ENCODE results near the gene SLC25A13. TPM values are rescaled to one million over a fixed set of nuclear protein-coding genes. Genes with fewer than 3 reads are reported as not detected.

The SLC25A13 gene
- polyA plus RNA-seq, 1 of the 3 experiments (the other 2 are of a cell fraction), result 16.0 TPM

GRCh38 chr7:96122746-96123145 lies 199.2 kb downstream of the SLC25A13 start:
- Histone ChIP-seq H3K9me2 (no peaks in the 10 kb centered on the region), H3K9me3 (no peaks in the 10 kb centered on the region), H3K9ac (no peak overlapping the region), H2AFZ (ENCODE audit: low read depth) (no peak overlapping the region), H4K20me1 (ENCODE audit: insufficient read depth) (no peaks in the 10 kb centered on the region), H3K4me2 (no peak overlapping the region), H3F3A (replicated peaks; ENCODE audit: insufficient read depth) (no peaks in the 10 kb centered on the region), H3K27me3 (ENCODE audit: insufficient read depth) (no peaks in the 10 kb centered on the region), H3K4me1 (ENCODE audit: control insufficient read depth in 1 of 2, insufficient read depth in 2 of 2, low read depth in 1 of 2, low read length in 1 of 2) (peaks cover 5 to 20% of the 10 kb centered on the region in 2 experiments; a peak in 3 of 4 replicates), H3K79me2 (ENCODE audit: insufficient read depth) (no peaks in the 10 kb centered on the region), H3K36me3 (replicated peaks in 1 of 2; ENCODE audit: control insufficient read depth in 1 of 2, insufficient read depth in 2 of 2, low read length in 1 of 2) (peaks cover 29 to 45% of the 10 kb centered on the region in 2 experiments), H3K27ac (ENCODE audit: low read depth in 2 of 2, low read length in 1 of 2) (no peak overlapping the region), H3K4me3 (ENCODE audit: low read depth in 2 of 2, low read length in 1 of 2) (no peak overlapping the region)
- TF ChIP-seq ZBTB33 (IDR thresholded peaks at IDR 0.05; ENCODE audit: borderline replicate concordance, low read depth), result no peak
- no peak for TF ChIP-seq EP300 (IDR thresholded peaks at IDR 0.05; ENCODE audit: borderline replicate concordance in 1 of 2, low read depth in 1 of 2, low read length in 1 of 2)
- TF ChIP-seq GABPA (IDR thresholded peaks at IDR 0.05; ENCODE audit: low read depth), result no peak
- no peak for TF ChIP-seq TEAD4 (IDR thresholded peaks at IDR 0.05; ENCODE audit: borderline replicate concordance, insufficient read depth)
- TF ChIP-seq CHD2 (IDR thresholded peaks at IDR 0.05; ENCODE audit: low read length, partially characterized antibody), result no peak
- TF ChIP-seq MEF2A (IDR thresholded peaks at IDR 0.05; ENCODE audit: borderline replicate concordance, low read depth), result no peak
- TF ChIP-seq JUND (IDR thresholded peaks at IDR 0.05), result no peak
- TF ChIP-seq TAF1 (IDR thresholded peaks at IDR 0.05; ENCODE audit: borderline replicate concordance, low read depth, low read length), result no peak
- TF ChIP-seq FOXJ3 (CRISPR knock-in tag; IDR thresholded peaks at IDR 0.05), result no peak
- TF ChIP-seq FOXM1 (IDR thresholded peaks at IDR 0.05; ENCODE audit: low read depth), result no peak
- no peak for TF ChIP-seq FOSL2 (IDR thresholded peaks at IDR 0.05; ENCODE audit: borderline replicate concordance, low read depth)
- TF ChIP-seq, protein P1, sequence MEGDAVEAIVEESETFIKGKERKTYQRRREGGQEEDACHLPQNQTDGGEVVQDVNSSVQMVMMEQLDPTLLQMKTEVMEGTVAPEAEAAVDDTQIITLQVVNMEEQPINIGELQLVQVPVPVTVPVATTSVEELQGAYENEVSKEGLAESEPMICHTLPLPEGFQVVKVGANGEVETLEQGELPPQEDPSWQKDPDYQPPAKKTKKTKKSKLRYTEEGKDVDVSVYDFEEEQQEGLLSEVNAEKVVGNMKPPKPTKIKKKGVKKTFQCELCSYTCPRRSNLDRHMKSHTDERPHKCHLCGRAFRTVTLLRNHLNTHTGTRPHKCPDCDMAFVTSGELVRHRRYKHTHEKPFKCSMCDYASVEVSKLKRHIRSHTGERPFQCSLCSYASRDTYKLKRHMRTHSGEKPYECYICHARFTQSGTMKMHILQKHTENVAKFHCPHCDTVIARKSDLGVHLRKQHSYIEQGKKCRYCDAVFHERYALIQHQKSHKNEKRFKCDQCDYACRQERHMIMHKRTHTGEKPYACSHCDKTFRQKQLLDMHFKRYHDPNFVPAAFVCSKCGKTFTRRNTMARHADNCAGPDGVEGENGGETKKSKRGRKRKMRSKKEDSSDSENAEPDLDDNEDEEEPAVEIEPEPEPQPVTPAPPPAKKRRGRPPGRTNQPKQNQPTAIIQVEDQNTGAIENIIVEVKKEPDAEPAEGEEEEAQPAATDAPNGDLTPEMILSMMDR (IDR thresholded peaks at IDR 0.05), result no peak
- no peak for TF ChIP-seq MXI1 (IDR thresholded peaks at IDR 0.05; ENCODE audit: low read depth, low read length)
- no peak for TF ChIP-seq ELF1 (IDR thresholded peaks at IDR 0.05)
- no peak for TF ChIP-seq YY1 (IDR thresholded peaks at IDR 0.05; ENCODE audit: low read depth)
- no peak for TF ChIP-seq RAD21 (IDR thresholded peaks at IDR 0.05; ENCODE audit: low read length)
- no peak for DNase-seq
- 97% methylated on average over 2 of the region's 2 CpGs for WGBS (ENCODE audit: low lambda C conversion rate)
- CTCF ChIA-PET, result interaction anchor here (0.7 to 2.3 kb wide), 2 partner anchors 8 to 905 kb away, joined by 3 to 10 read pairs; no protein-coding TSS in a partner anchor
- POLR2A ChIA-PET, result no interaction called here
